ENCODE data around the gene SPINK9.

DNA sequence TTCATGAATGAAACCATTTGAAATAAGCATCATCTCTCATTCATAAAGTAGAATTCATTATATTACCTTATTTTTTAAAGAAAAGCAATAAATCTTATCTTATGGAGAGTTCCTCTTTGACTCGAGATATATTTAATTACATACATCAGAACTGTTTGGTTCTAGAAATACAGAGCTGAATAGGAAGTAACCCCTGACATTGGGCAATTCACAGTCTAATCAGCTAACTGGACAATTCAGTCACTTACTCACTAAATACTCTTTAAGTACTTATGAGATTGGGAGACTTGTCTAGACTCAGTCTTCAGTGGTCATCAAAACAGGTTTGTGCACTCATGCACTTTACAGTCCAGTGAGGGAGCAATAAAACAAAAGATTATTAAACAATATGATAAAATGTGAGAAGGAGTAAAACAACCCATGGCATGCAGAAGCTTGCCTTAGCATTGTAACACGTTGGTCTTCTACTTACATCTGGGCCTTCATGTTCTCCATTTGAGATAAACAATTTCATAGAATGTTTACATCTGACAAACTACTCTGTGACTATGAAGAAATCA is 36.9 kb downstream of the SPINK9 start:
- TF ChIP-seq TAF1 (IDR thresholded peaks at IDR 0.05; ENCODE audit: low read depth, low read length), result no peak
- no peak for TF ChIP-seq POLR2A (IDR thresholded peaks at IDR 0.05; ENCODE audit: low read depth, low read length)
- TF ChIP-seq POLR2AphosphoS5 (IDR thresholded peaks at IDR 0.05; ENCODE audit: low read depth, low read length), result no peak
- TF ChIP-seq POU2F2 (IDR thresholded peaks at IDR 0.05; ENCODE audit: low read depth, low read length), result no peak
- no peak for TF ChIP-seq SPI1 (IDR thresholded peaks at IDR 0.05; ENCODE audit: low read depth, low read length)
